ENCODE data around the gene OST4. TPM values are rescaled to one million over a fixed set of nuclear protein-coding genes. Genes with fewer than 3 reads are reported as not detected.

The OST4 gene
- total RNA-seq, 4 donors from 2014 or later: 92.7 to 320 (median 202) TPM

- Histone ChIP-seq H3K4me3 (no peak overlapping the region), H3K9me3 (no peaks in the 10 kb centered on the region), H3K36me3 (no peaks in the 10 kb centered on the region), H3K27ac (no peak overlapping the region), H3K4me1 (peaks cover 12 to 24% (median 23%) of the 10 kb centered on the region in 4 donors), H3K27me3 (no peaks in the 10 kb centered on the region)
- in situ Hi-C loops (cut with MboI; ENCODE audit: low pct_ligation_motif_present in 1 of 4, low pct_unique_long_range_greater_than_20kb in 1 of 4, low sequenced_read_pairs in 3 of 4): no loop called here
- intact Hi-C loops (cut with DNase I; ENCODE audit: low total_unique reads): loop anchor here (5.0 kb wide), 1 partner anchor 1128 kb away; no protein-coding TSS in a partner anchor
- 88 to 100% methylated on average over 1 to 12 of the region's 12 CpGs for WGBS, 2 donors (ENCODE audit: low coverage in 1 of 2)
- no peak for DNase-seq
- no peak for TF ChIP-seq EP300 (IDR thresholded peaks at IDR 0.05; ENCODE audit: low read depth)
- TF ChIP-seq POLR2AphosphoS5 (IDR thresholded peaks at IDR 0.05): no peak
- TF ChIP-seq CTCF (IDR thresholded peaks at IDR 0.05): no peak
- TF ChIP-seq POLR2A (IDR thresholded peaks at IDR 0.05): no peak
Measured at GRCh38 chr2:27024812-27025211, 46.6 kb downstream of the OST4 start.

- Histone ChIP-seq H3K27ac (no peak overlapping the region), H3K4me1 (peaks cover 17 to 30% (median 27%) of the 10 kb centered on the region in 4 donors), H3K9me3 (no peaks in the 10 kb centered on the region), H3K4me3 (no peak overlapping the region), H3K36me3 (no peaks in the 10 kb centered on the region), H3K27me3 (no peaks in the 10 kb centered on the region)
- no peak for DNase-seq
- intact Hi-C loops (cut with DNase I; ENCODE audit: low total_unique reads): loop anchor here (5.0 kb wide), 1 partner anchor 1127 kb away; no protein-coding TSS in a partner anchor
- in situ Hi-C loops (cut with MboI; ENCODE audit: low pct_ligation_motif_present in 1 of 4, low pct_unique_long_range_greater_than_20kb in 1 of 4, low sequenced_read_pairs in 3 of 4): no loop called here
- WGBS, 2 donors (ENCODE audit: low coverage in 1 of 2): 60 to 86% methylated on average over 1 to 18 of the region's 18 CpGs
- TF ChIP-seq EP300 (IDR thresholded peaks at IDR 0.05; ENCODE audit: low read depth) (no peak), POLR2AphosphoS5 (IDR thresholded peaks at IDR 0.05) (no peak), CTCF (IDR thresholded peaks at IDR 0.05) (no peak), POLR2A (IDR thresholded peaks at IDR 0.05) (no peak)
Measured at GRCh38 chr2:27024188-27024587, 47.3 kb downstream of the OST4 start.

- Histone ChIP-seq H3K36me3 (no peaks in the 10 kb centered on the region), H3K9me3 (no peaks in the 10 kb centered on the region), H3K4me1 (peaks cover 17 to 31% (median 27%) of the 10 kb centered on the region in 4 donors), H3K27ac (no peak overlapping the region), H3K4me3 (no peak overlapping the region), H3K27me3 (no peaks in the 10 kb centered on the region)
- 95% methylated on average over 7 of the region's 7 CpGs; no CpG with 5 or more reads in 1 of the 2 donors for WGBS, 2 donors (ENCODE audit: low coverage in 1 of 2)
- in situ Hi-C loops (cut with MboI; ENCODE audit: low pct_ligation_motif_present in 1 of 4, low pct_unique_long_range_greater_than_20kb in 1 of 4, low sequenced_read_pairs in 3 of 4) (no loop called here), intact Hi-C loops (cut with DNase I; ENCODE audit: low total_unique reads) (loop anchor here (5.0 kb wide), 1 partner anchor 1126 kb away; no protein-coding TSS in a partner anchor)
- TF ChIP-seq EP300 (IDR thresholded peaks at IDR 0.05; ENCODE audit: low read depth) (no peak), POLR2AphosphoS5 (IDR thresholded peaks at IDR 0.05) (no peak), POLR2A (IDR thresholded peaks at IDR 0.05) (no peak), CTCF (IDR thresholded peaks at IDR 0.05) (no peak)
- no peak for DNase-seq
Measured at GRCh38 chr2:27023740-27024139, 47.7 kb downstream of the OST4 start.

GRCh38 chr2:27021253-27022049, 50.0 kb downstream of the OST4 start:
- 53 to 58% methylated on average over 3 to 11 of the region's 11 CpGs for WGBS, 2 donors (ENCODE audit: low coverage in 1 of 2)
- Histone ChIP-seq H3K27ac (peak overlapping the region; percentile 64 to 80 (median 75)), H3K9me3 (no peaks in the 10 kb centered on the region), H3K4me1 (peaks cover 17 to 37% (median 33%) of the 10 kb centered on the region in 4 donors), H3K4me3 (no peak overlapping the region), H3K36me3 (no peaks in the 10 kb centered on the region), H3K27me3 (no peaks in the 10 kb centered on the region)
- in situ Hi-C loops (cut with MboI; ENCODE audit: low pct_ligation_motif_present in 1 of 4, low pct_unique_long_range_greater_than_20kb in 1 of 4, low sequenced_read_pairs in 3 of 4): no loop called here
- TF ChIP-seq POLR2A (IDR thresholded peaks at IDR 0.05) (no peak), POLR2AphosphoS5 (IDR thresholded peaks at IDR 0.05) (peak in 1 of 3 donors; percentile 15)
- intact Hi-C loops (cut with DNase I; ENCODE audit: low total_unique reads): loop anchor here (5.0 kb wide), 1 partner anchor 1124 kb away; no protein-coding TSS in a partner anchor
- peak; percentile 77 for DNase-seq

Other genes starting within 250 kb of the OST4 start
- gene DPYSL5, start 223.5 kb downstream of the OST4 start, total RNA-seq: under 1 TPM in 1 of 4 donors, not detected in 3; 0.32 TPM
- 10 to 100 TPM; 16.8 to 64.7 (median 32.9) TPM for gene MAPRE3, start 101.0 kb downstream of the OST4 start, total RNA-seq
- 100 to 1,000 TPM in 2 of 4 donors, 10 to 100 TPM in 2; 51.2 to 179 (median 127) TPM for gene TMEM214, start 38.7 kb downstream of the OST4 start, total RNA-seq
- 10 to 100 TPM in 3 of 4 donors, 1 to 10 TPM in 1; 9.7 to 39.2 (median 13.9) TPM for gene AGBL5, start 20.0 kb downstream of the OST4 start, total RNA-seq
- 100 to 1,000 TPM in 1 of 4 donors, 10 to 100 TPM in 3; 41.0 to 152 (median 65.6) TPM for gene EMILIN1, start 7.0 kb upstream of the OST4 start, total RNA-seq
- 10 to 100 TPM in 1 of 4 donors, 1 to 10 TPM in 3; 1.8 to 12.0 (median 6.3) TPM for gene KHK, start 15.1 kb upstream of the OST4 start, total RNA-seq
- 1 to 10 TPM in 2 of 4 donors, under 1 TPM in 1, not detected in 1; 0.27 to 4.9 (median 1.1) TPM for gene CGREF1, start 47.5 kb upstream of the OST4 start, total RNA-seq
- under 1 TPM in 1 of 4 donors, not detected in 3; 0.48 TPM for gene ABHD1, start 52.2 kb upstream of the OST4 start, total RNA-seq
- 100 to 1,000 TPM in 1 of 4 donors, 10 to 100 TPM in 3; 53.2 to 105 (median 71.1) TPM for gene PREB, start 63.0 kb upstream of the OST4 start, total RNA-seq
- not detected for gene PRR30, start 67.8 kb upstream of the OST4 start, total RNA-seq
- gene TCF23, start 77.3 kb upstream of the OST4 start, total RNA-seq: not detected
- 100 to 1,000 TPM in 2 of 4 donors, 10 to 100 TPM in 2; 64.7 to 179 (median 121) TPM for gene ATRAID, start 140.4 kb upstream of the OST4 start, total RNA-seq
- 10 to 100 TPM; 22.8 to 58.3 (median 41.0) TPM for gene SLC5A6, start 140.6 kb upstream of the OST4 start, total RNA-seq
- 10 to 100 TPM; 11.9 to 25.9 (median 16.6) TPM for gene CAD, start 145.7 kb upstream of the OST4 start, total RNA-seq
- under 1 TPM in 1 of 4 donors, not detected in 3; 0.60 TPM for gene SLC30A3, start 191.4 kb upstream of the OST4 start, total RNA-seq
- gene DNAJC5G, start 203.8 kb upstream of the OST4 start, total RNA-seq: not detected
- gene TRIM54, start 210.8 kb upstream of the OST4 start, total RNA-seq: 1 to 10 TPM in 2 of 4 donors, under 1 TPM in 1, not detected in 1; 0.40 to 1.9 (median 1.2) TPM
- gene UCN, start 236.8 kb upstream of the OST4 start, total RNA-seq: 10 to 100 TPM in 1 of 4 donors, 1 to 10 TPM in 1, under 1 TPM in 1, not detected in 1; 0.82 to 10.8 (median 2.2) TPM